Nephron progenitor cell (in vitro differentiated cells): ENCODE measurements around the gene DAB2.

Experiments used
- DNase-seq: peaks from one replicate; pipeline ENCODE4 v3.0.0; 2021
- H3K27ac Mint-ChIP-seq: 2 replicates; pipeline ENCODE4 v1.8.0; 2021; ENCODE audit warnings: mild to moderate bottlenecking, moderate library complexity, mixed read lengths
- H3K27me3 Mint-ChIP-seq: 2 replicates; pipeline ENCODE4 v1.8.0; 2021; ENCODE audit warnings: mild to moderate bottlenecking, low read depth, mixed read lengths; ENCODE audit not compliant: poor library complexity
- H3K36me3 Mint-ChIP-seq: 2 replicates; pipeline ENCODE4 v1.8.0; 2021; ENCODE audit warnings: low read depth, mixed read lengths
- H3K4me1 Mint-ChIP-seq: 2 replicates; pipeline ENCODE4 v1.8.0; 2021; ENCODE audit warnings: mixed read lengths
- H3K4me3 Mint-ChIP-seq: 2 replicates; pipeline ENCODE4 v1.8.0; 2021; ENCODE audit warnings: mild to moderate bottlenecking, moderate library complexity, mixed read lengths
- H3K9me3 Mint-ChIP-seq: 2 replicates; pipeline ENCODE4 v1.8.0; 2021; ENCODE audit warnings: mild to moderate bottlenecking, moderate library complexity, mixed read lengths
- CTCF ChIP-seq: fragments of 200-600 bp; sonication (generic); IDR thresholded peaks from 2 replicates; pipeline ENCODE4 v1.5.0; 2021; ENCODE audit warnings: antibody characterized with exemption

The DAB2 gene

GRCh38 chr5:39399135-39400036 lies 25.4 kb downstream of the DAB2 start:
- H3K9me3 Mint-ChIP-seq, result no peaks in the 10 kb centered on the region
- no peaks in the 10 kb centered on the region for H3K27me3 Mint-ChIP-seq
- no peak for DNase-seq
- peaks cover 10% of the 10 kb centered on the region for H3K4me1 Mint-ChIP-seq
- no peak overlapping the region for H3K27ac Mint-ChIP-seq
- TF ChIP-seq CTCF, result no peak
- H3K4me3 Mint-ChIP-seq, result no peak overlapping the region
- peaks cover 12% of the 10 kb centered on the region for H3K36me3 Mint-ChIP-seq

GRCh38 chr5:39396843-39397242 lies 27.9 kb downstream of the DAB2 start:
- no peak overlapping the region for H3K27ac Mint-ChIP-seq
- peaks cover 15% of the 10 kb centered on the region for H3K36me3 Mint-ChIP-seq
- H3K4me3 Mint-ChIP-seq, result no peak overlapping the region
- H3K9me3 Mint-ChIP-seq, result no peaks in the 10 kb centered on the region
- TF ChIP-seq CTCF, result no peak
- no peaks in the 10 kb centered on the region for H3K27me3 Mint-ChIP-seq
- H3K4me1 Mint-ChIP-seq, result peaks cover 10% of the 10 kb centered on the region
- DNase-seq, result no peak

GRCh38 chr5:39395521-39395920 lies 29.3 kb downstream of the DAB2 start:
- no peak for DNase-seq
- H3K27ac Mint-ChIP-seq, result no peak overlapping the region
- no peaks in the 10 kb centered on the region for H3K9me3 Mint-ChIP-seq
- peaks cover 28% of the 10 kb centered on the region for H3K36me3 Mint-ChIP-seq
- H3K4me3 Mint-ChIP-seq, result no peak overlapping the region
- H3K4me1 Mint-ChIP-seq, result peaks cover 3% of the 10 kb centered on the region
- TF ChIP-seq CTCF, result no peak
- no peaks in the 10 kb centered on the region for H3K27me3 Mint-ChIP-seq

- no peak overlapping the region for H3K4me3 Mint-ChIP-seq
- no peak overlapping the region for H3K27ac Mint-ChIP-seq
- H3K9me3 Mint-ChIP-seq, result no peaks in the 10 kb centered on the region
- H3K4me1 Mint-ChIP-seq, result no peaks in the 10 kb centered on the region
- no peaks in the 10 kb centered on the region for H3K27me3 Mint-ChIP-seq
- no peak for DNase-seq
- peaks cover 34% of the 10 kb centered on the region for H3K36me3 Mint-ChIP-seq
- TF ChIP-seq CTCF, result no peak
These were observed 29.8 kb downstream of the DAB2 start for GRCh38 chr5:39394946-39395345.

GRCh38 chr5:39390945-39391344 lies 33.8 kb downstream of the DAB2 start:
- Mint-ChIP-seq H3K36me3 (peaks cover 35% of the 10 kb centered on the region), H3K4me3 (no peak overlapping the region), H3K27ac (no peak overlapping the region), H3K9me3 (no peaks in the 10 kb centered on the region), H3K4me1 (no peaks in the 10 kb centered on the region), H3K27me3 (no peaks in the 10 kb centered on the region)
- TF ChIP-seq CTCF, result no peak
- DNase-seq, result no peak

- Mint-ChIP-seq H3K27ac (no peak overlapping the region), H3K4me1 (no peaks in the 10 kb centered on the region), H3K4me3 (no peak overlapping the region), H3K36me3 (peaks cover 45% of the 10 kb centered on the region), H3K27me3 (no peaks in the 10 kb centered on the region), H3K9me3 (no peaks in the 10 kb centered on the region)
- TF ChIP-seq CTCF, result no peak
- no peak for DNase-seq
These were observed 37.5 kb downstream of the DAB2 start for GRCh38 chr5:39387293-39387692.
